ENCODE measurements around the gene MPV17L2.

MPV17L2 gene

GRCh38 chr19:18218600-18218999 lies 25.6 kb downstream of the MPV17L2 start:
- DNase-seq (ENCODE audit: low spot score) = no peak

DNA sequence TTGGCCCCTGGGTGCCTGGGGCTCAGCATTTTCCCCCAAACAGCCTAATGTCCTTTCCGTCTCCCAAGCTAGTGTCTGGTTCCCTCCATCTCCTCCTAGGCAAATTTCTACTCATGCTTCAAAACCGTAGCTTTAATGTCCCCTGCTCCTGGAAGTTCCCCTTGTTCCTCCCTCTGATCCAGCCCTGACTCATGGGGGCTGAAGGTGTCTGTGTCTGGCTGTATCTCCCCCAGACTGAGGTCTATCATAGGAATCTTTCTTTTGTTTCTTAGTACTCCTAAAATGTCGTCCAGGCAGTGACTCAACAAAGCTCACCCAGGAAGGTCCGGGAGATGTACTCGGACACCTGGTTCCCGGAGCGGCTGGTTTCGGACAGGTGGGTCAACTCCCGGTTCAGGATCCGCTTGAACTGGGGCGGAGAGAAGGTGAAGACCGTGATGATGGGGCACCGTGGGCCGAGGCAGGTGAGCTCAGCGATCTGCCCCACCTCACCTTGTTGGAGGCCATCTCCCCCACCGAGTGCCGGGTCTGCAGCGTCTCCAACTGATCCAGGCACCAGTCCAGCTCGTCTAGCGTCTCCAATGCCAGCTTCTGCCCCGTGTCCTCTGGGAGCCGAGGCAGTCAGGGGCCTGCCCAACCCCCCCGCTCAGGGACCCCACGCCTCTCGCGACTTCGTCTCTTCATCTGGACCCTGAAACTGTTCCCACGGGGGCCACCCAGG lies 27.1 kb downstream of the MPV17L2 start:
- DNase-seq (ENCODE audit: low spot score) = no peak

DNA sequence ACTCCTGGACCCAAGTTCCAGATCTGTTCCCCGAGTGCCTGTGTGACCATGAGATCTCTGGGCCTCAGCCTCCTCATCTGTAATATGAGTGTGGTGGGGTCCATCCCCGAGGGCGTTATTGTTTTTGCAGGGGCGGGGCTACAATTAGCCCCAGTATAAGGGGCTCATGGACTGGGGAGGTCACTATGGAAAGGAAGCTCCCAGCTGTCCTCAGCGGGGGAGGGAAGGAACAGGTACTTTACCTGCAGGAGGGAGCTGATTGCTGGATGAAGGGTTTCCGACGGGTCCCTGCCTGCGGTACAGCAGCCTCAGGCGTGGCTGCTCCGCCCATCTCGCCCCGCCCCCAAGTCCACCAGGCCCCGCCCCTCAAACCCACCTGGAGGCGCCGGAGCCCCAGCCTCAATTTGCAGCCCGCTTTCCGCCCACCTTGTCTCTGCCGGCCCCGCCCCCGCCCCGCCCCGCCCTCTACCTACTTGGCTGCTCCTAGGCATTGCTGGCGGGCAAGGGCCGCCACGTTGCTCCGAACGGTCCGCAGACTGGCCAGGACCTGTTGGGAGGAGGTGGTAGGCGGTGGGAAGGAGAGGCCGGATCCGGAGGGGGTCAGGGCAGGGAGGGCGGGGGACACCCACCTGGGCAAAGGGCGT lies 27.7 kb downstream of the MPV17L2 start:
- peak; percentile 21 for DNase-seq (ENCODE audit: low spot score)

GRCh38 chr19:18221815-18222725 lies 29.1 kb downstream of the MPV17L2 start:
- DNase-seq (ENCODE audit: low spot score) = no peak

DNA sequence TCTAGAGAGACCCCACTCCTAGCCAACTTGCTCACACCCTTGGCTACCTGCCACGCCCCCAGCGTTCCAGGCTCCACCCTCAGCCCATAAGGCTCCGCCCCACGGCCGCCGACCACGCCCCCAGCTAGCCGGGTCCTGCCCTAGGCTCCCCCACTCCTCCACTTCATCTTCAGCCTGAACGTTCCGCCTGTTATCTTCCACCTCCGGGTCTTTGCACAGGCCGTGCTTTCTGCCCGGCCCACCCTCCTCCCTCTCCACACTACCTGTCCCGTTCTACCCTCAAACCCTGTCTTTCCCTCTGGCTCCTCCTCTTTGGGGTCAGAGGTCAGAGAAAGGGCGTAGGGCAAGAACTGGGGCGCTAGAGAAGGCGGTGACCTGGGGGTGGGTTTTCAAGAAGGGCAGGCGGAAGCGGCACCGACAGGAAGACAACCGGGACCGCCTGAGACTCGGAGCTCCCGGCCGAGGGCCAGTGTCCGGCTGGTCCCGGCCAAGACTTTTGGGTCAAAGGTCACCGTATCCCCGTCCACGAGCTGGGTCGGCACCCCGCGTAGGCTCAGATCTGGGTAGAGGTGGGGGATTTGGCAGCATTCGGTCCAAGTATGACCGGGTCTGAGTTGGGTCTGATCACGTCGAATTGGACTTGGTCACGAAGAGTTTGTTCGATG lies 31.0 kb downstream of the MPV17L2 start:
- DNase-seq (ENCODE audit: low spot score) = peak; percentile 61

- DNase-seq (ENCODE audit: low spot score) = peak; percentile 83
Observed at GRCh38 chr19:18224525-18225354, 31.7 kb downstream of the MPV17L2 start.

DNA sequence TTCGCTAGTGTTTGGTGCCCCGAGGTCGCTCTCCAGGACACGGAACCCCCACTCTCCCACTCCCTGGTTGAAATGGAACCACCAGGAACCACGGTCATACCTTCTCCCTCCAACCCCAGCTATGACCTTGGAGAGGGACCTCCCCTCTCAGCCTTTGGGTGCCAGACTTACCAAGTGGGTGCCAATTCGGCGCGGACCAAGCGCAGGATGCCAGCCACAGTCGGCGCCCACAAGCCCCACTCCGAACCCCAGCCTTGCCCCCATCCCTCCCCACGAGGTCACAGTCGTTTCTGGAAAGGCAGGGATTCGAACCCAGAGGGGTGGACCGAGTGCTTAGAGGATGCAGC lies 32.3 kb downstream of the MPV17L2 start:
- DNase-seq (ENCODE audit: low spot score) = no peak

- DNase-seq (ENCODE audit: low spot score) = no peak
Observed at GRCh38 chr19:18225702-18226468, 32.9 kb downstream of the MPV17L2 start, which contains the start of gene PDE4C. Gene PDE4C, minus strand, starts transcription at chr19:18226438. Its CDS starts 23 bp downstream, at chr19:18226415.

GRCh38 chr19:18226956-18227780 lies 34.1 kb downstream of the MPV17L2 start:
- DNase-seq (ENCODE audit: low spot score) = no peak

- no peak for DNase-seq (ENCODE audit: low spot score)
Observed at GRCh38 chr19:18227781-18228271, 34.8 kb downstream of the MPV17L2 start.

GRCh38 chr19:18229474-18229873 lies 36.5 kb downstream of the MPV17L2 start:
- DNase-seq (ENCODE audit: low spot score) = no peak

- DNase-seq (ENCODE audit: low spot score) = no peak
Observed at GRCh38 chr19:18229915-18230314, 36.9 kb downstream of the MPV17L2 start.

GRCh38 chr19:18230941-18231734 lies 38.1 kb downstream of the MPV17L2 start:
- DNase-seq (ENCODE audit: low spot score) = no peak

DNA sequence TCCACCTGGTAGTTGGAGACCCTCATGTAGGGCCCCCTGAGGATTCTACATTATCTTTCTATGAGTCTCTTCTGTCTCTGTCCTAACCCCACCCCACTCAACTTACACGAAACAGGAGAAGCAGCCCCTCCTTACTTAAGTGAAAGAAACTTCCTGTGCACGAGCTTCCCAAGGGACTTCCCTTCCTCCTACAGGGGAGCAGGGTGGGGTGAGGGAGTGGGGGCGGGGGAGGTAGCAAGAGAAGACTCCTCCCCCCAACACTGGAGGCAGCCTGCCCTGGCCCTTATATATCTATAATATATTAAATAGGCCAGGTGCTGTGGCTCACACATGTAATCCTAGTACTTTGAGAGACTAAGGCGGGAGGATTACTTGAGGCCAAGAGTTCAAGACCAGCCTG lies 38.8 kb downstream of the MPV17L2 start:
- no peak for DNase-seq (ENCODE audit: low spot score)

DNA sequence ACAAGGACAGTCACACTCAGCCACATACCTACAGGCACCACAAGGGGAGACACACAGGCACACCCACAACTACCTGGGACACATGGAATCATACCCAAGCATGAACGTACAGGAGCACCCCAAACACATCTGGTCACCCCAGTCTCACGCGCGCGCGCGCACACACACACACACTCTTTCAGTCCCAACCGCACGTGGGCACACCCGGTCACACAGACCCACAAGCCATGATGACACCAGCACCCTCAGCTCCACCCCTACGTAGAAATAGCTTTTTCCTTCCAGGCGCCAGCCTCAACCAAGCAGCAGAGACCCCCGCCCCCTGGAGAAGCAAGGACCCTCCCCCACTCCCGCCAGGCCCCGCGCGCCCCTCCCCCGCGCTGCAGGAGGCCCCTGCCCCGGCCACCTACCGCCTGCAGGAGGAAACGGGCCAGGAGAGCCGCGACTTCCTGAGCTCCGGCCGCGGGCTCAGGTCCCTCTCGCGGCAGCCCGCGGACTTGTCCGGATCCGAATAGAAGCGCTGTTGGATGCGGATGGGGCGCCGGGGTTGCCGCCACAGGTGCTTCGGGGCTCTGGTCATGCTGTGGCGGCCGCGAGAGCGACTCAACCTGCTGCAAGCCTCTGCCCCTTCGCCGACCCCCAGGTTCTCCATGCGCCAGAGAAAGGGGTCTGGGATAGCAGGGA lies 39.7 kb downstream of the MPV17L2 start:
- no peak for DNase-seq (ENCODE audit: low spot score)

GRCh38 chr19:18233224-18233825 lies 40.3 kb downstream of the MPV17L2 start:
- no peak for DNase-seq (ENCODE audit: low spot score)

DNA sequence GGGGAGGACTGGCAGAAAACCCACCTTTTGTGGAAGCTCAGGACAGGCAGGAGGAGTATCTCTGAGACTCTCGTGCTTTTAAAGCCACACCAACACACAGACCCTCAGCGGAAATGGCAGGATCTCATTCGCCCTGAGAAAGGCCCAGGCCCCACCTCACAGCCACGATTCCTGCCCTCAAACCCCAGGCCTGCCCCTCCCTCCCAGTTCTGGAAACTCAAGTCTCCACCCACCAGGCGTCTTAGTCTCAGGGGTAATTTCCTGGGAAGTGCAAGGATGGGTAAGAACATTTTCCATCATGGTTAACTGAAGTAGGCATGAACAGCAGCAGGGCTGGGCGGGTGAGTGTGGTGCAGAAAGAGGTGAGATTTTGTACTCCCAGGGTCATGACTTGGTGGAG lies 41.2 kb downstream of the MPV17L2 start:
- DNase-seq (ENCODE audit: low spot score) = no peak

GRCh38 chr19:18239303-18239702 lies 46.3 kb downstream of the MPV17L2 start:
- DNase-seq (ENCODE audit: low spot score) = no peak

Data from hematopoietic multipotent progenitor cell treated with erythropoietin and hydrocortisone succinate and interleukin-3 and kit ligand, for 17 days (in vitro differentiated cells).